Measurements from ENCODE around the gene GNB2.

DNA sequence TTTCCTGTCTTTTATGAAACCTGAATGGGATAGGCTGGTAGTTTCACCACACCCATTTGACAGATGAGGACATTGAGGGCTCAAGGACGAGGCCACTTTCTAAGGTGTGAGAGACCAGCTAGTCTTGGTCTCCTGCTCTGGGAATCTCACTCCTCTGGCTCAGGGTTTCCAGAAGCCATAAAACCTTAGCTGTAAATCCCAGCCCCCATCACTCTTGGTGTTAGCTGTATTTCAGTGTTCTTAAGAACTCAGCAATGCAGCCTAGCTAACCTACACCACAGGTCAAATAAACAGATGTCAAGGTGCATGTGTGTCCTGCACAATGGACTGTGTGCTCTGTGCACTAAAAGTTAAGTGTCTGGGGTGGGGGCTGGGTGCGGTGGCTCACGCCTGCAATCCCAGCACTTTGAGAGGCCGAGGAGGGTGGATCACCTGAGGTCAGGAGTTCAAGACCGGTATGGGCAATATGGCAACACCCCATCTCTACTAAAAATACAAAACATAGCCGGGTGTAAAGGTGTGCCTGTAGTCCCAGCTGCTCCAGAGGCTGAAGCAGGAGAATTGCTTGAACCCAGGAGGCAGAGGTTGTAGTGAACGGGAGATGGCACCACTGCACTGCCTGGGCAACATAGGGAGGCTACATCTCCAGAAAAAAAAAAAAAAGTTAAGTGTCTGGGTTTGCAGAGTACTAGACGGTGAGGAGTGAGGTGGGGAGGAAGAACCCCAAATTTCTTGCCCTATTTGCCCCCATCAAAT lies 46.2 kb downstream of the GNB2 start:
- TF ChIP-seq CTCF (IDR thresholded peaks at IDR 0.05), result no peak
- no peak for TF ChIP-seq POLR2A (IDR thresholded peaks at IDR 0.05)

Measured in testis (tissue), 2 donors.